Ramos (cell line): ENCODE data around the gene HIVEP3.

Experiments used
- in situ Hi-C: fragments of 300-500 bp; cut with MboI; formaldehyde crosslinking; loops from one replicate; pipeline ENCODE4 v1.14.3; 2022; ENCODE audit warnings: low sequenced_read_pairs; ENCODE audit not compliant: unreplicated experiment

The HIVEP3 gene

GRCh38 chr1:41823471-41823870 is 95.3 kb downstream of the HIVEP3 start:
- in situ Hi-C loops, result no loop called here

DNA sequence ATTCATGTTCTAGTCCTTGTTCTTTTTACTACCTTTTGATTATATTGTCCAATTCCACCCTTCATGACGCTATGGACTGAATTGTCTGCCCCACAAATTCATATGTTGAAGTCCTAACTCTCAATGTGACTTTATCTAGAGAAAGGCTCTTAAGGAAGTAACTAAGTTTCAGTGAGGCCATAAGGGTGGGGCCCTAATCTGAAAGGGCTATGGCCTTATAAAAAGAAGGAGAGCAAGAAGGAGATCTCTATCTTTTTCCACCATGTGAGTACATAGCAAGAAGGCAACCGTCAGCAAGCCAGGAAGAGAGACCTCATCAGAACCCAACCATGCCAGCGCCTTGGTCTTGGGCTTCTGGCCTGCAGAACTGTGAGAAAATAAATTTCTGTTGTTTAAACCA is 95.9 kb downstream of the HIVEP3 start:
- in situ Hi-C loops, result no loop called here

GRCh38 chr1:41819843-41820242 is 98.9 kb downstream of the HIVEP3 start:
- in situ Hi-C loops, result no loop called here

DNA sequence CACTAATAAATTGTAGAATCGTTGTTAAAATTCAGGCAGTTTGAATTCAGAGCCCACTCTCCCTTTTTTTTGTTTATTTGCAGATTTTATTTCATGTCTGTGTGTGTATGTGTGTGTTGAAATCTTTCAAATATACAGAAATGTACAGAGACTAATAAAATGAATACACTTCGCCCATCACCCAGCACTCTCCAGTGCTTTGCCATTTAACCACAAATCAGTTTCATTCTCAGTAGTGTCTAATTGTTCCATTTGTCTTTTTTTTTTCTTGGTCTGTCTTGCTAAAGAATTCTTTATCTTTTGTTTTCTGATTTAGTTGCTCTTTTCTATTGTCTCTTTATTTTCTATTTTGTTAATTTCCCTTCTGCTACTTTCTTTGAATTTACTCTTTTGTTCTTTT is 99.7 kb downstream of the HIVEP3 start:
- in situ Hi-C loops, result no loop called here

- in situ Hi-C loops, result no loop called here
Measured at GRCh38 chr1:41816061-41816460, 102.7 kb downstream of the HIVEP3 start.

GRCh38 chr1:41813755-41814745 is 104.7 kb downstream of the HIVEP3 start:
- in situ Hi-C loops, result no loop called here

DNA sequence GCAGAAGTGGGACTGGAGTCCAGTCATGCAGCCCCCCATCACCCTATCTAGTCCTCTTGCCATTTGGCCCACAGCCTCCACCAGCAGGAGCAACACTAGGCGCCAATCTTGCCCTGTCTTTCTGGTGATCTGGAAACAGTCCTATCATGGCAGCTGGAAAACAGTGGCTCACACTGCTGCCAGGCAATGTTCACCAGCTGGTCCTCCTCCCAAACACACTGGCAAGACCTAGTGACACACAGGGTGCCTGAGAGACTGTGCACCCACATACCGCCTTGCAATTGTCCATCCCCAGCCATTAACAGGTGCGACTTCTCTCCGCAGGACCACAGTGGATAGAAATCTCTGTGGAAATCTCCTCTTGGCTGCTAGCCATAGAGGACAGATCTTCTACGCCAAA is 105.5 kb downstream of the HIVEP3 start:
- in situ Hi-C loops, result no loop called here

DNA sequence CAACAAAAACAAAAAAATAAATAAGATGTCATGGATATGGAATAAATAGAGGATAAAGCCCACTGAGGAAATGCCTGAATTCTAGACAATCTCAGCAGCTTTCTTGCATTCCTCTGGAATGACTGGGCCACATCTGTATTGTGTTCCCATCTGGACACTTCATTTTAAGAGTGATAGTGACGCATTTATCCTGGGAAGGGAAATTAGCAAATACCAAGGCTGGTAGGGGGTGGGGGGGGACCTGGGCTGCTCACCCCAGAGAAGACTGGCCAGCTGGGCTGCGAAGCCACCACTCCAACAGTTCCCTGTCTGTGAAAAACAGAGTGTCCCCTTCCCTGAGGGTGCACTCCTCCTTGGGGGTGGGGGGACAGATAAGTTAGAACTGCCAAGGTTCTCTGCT is 106.3 kb downstream of the HIVEP3 start:
- in situ Hi-C loops, result no loop called here

DNA sequence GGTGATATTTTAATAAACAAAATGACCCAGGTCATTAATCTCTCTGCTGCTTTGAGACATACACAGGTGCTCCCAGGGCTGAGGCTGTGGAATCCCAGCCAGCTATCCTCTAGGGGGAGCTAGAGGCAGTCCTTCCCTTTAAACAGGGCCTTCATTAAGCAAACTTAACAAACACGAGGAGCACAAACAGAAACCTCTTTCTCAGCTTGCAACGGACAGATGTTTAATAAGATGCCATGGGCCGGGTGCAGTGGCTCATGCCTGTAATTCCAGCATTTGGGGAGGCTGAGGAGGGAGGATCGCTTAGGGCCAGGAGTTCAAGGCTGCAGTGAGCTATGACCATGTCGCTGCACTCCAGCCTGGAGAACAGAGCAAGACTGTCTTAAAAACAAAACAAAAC is 106.7 kb downstream of the HIVEP3 start:
- in situ Hi-C loops, result no loop called here

GRCh38 chr1:41811051-41811795 is 107.5 kb downstream of the HIVEP3 start:
- in situ Hi-C loops, result no loop called here

DNA sequence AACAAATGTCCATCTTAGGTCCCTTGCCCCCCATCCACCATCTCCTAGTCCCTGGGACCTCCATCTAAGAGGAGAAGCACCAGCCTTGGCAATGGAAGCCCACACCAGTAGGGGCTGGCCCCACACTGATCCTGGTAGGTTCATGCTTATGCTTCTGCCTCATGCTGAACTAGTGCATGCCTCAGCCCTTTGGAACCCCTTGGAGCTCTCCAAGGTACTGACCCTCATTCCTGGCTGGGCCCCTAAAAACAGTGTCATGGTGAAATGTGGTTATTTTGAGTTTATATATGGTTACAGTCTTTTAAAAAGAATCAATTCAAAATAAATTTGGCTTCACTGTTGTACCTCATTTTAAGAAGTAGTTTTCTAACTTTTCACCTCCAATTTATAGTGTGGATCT is 108.3 kb downstream of the HIVEP3 start:
- in situ Hi-C loops, result no loop called here

DNA sequence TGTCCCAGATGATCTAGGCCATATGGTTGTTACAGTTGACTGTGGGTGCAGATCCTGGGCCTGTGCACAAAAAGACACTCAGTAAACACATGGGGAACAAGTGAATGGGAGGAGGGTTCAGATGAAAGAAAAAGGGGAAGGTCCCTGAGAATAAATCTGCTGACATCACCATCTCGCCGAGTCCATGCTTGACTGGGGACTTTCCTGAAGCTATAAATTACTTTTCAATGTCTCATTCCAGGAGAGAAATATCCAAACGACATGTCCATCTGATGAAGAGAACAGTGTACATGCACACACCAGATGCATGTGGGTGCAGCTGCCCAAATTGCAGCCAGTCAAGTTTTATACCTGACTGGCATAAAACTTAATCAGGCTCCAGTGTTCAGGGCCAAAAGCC is 109.0 kb downstream of the HIVEP3 start:
- in situ Hi-C loops, result no loop called here

DNA sequence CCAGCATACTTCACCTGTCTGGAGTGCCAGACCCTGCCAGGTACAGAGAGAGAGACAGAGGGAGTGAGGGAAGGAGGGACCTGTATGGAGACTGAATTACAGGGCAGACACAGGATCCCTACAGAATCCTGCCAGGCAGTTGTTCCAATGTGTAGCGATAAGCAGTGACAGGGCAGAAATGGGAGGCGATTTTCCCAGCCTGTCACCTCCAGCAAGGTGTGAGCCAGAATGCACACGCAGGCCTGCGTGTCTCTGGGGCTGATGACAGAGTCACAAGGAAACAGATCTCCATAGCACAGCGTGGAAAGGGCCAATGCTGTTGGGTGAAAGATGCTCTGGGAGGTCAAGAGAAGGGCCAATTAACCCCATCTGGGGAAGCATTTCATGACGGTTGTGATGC is 111.3 kb downstream of the HIVEP3 start:
- in situ Hi-C loops, result no loop called here

DNA sequence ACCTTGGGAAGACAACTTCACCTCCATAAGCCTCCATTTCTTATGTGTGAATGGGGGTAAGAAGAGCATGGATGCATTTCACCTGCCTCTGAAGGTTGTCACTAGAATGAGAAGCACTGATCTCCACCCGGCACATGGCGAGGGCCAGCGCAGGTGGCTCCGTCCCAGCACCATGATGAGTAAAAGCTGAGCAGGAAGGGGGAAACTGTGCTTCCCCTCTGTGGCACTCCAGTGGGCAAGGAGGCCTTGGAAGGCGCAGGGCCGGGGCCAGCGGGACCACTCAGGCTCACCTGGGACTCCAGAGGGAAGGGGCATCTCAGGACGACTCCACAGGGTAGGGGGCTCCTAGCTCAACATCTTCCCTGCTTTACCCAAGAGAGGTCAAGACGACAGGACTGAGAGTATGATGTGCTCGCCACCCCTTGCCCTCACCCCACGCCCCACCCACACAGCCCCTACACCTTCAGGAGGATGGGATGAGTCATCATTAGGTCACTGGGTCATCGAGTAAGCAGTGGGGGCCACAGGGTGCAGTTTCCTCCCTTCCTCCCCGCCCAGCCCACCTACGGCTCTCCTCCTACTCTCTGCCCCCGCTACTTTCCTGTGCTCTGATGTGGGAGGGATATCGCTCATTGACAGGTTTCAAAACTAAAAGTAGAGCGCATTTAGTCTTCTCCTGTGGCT is 112.1 kb downstream of the HIVEP3 start:
- in situ Hi-C loops, result no loop called here

DNA sequence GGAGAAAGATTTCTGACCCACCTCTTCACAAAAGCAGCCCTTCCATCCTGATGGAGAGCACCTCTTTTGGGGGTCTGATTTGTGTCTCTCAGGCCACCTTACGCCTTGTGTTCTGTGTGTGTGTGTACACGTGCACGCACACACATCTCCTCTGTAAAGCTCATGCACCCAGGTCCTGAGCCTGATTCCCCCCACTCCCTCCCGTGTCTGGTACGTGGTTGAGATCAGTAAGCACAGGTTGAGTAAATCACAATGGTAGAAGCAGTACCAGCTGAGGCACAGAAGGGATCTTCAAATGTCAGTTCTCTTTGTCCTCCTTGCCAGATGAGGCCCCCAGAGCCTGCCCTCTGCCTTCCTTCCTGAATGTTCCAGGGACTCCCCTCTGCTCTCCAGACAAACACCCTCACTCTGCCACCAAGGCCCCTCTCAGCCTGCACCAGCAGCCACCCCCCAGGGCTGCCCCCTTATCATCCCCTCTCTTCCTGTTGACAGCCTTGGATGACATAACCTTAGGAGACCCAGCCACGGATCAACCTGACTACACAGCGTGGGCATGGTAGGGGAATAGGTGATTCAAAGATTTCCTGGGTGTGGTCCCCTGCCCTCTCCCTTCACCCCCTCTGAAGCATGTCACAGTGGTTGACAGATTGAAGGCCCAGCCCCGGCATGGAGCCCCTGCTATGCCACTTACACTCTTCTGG is 112.8 kb downstream of the HIVEP3 start:
- in situ Hi-C loops, result no loop called here

DNA sequence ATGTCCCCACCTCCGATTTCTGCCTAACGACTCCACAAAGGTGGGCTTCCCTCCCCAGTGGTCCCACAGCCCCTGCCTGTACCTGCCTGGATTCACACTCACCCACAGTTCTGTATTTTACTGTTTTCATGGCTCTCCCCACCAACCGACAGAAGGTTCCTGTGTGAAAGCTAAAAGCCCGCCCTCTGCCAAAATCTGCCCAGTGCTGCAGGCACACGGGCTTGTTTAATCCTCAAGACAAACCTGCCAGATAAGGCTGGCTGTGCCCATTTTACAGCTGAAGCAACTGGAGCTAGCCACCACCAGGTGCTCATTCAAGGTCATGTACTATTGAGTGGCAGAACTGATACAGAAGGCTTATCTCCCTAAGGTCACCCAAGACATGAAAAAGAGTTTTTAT is 114.5 kb downstream of the HIVEP3 start:
- in situ Hi-C loops, result no loop called here

- in situ Hi-C loops, result no loop called here
Measured at GRCh38 chr1:41803656-41804055, 115.1 kb downstream of the HIVEP3 start.

GRCh38 chr1:41802532-41803501 is 115.9 kb downstream of the HIVEP3 start:
- in situ Hi-C loops, result no loop called here

DNA sequence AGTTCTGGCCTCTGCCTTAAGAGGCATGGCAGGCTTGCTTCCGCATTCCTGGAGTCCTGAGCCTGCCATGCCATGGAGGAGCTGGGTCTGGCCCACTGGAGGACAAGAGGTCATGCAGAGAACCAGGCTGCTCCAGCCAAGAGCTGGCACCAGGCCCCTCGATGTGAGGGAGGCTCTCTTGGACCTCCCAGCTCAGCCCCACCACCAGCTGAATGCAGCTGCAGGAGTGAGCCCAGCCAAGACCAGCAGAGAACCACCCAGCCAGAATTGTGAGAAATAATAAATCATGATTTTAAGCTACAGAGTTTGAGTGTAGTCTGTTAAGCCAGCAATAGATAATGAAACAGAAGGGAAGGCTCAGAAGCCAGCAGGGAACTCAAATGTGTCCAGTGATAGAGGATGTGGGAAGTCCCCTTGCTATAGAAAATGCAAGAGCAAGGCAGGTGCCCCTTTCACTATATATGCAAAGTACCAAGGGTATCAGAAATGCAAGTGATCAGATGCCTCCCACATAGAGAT is 118.4 kb downstream of the HIVEP3 start:
- in situ Hi-C loops, result no loop called here
